GM11168 (cell line): ENCODE results near the gene CDYL.

Source experiments
- in situ Hi-C: fragments of 300-500 bp; cut with MboI; formaldehyde crosslinking; loops from one replicate; pipeline ENCODE4 v1.12.0; 2022; ENCODE audit warnings: low sequenced_read_pairs; ENCODE audit not compliant: unreplicated experiment

The CDYL gene

GRCh38 chr6:4950076-4950475 lies 173.9 kb downstream of the CDYL start:
- in situ Hi-C loops = no loop called here

GRCh38 chr6:4950836-4951533 lies 174.8 kb downstream of the CDYL start:
- in situ Hi-C loops = no loop called here

- in situ Hi-C loops = no loop called here
These were observed 177.2 kb downstream of the CDYL start for GRCh38 chr6:4953440-4953839.

- in situ Hi-C loops = no loop called here
These were observed 180.4 kb downstream of the CDYL start for GRCh38 chr6:4956625-4957024.

- in situ Hi-C loops = no loop called here
These were observed 181.5 kb downstream of the CDYL start for GRCh38 chr6:4957521-4958231.

GRCh38 chr6:4958624-4959023 lies 182.4 kb downstream of the CDYL start:
- in situ Hi-C loops = no loop called here

GRCh38 chr6:4961322-4962168 lies 185.3 kb downstream of the CDYL start:
- in situ Hi-C loops = no loop called here

GRCh38 chr6:4962905-4963304 lies 186.7 kb downstream of the CDYL start:
- in situ Hi-C loops = no loop called here

- in situ Hi-C loops = no loop called here
These were observed 188.7 kb downstream of the CDYL start for GRCh38 chr6:4964675-4965561.

- in situ Hi-C loops = no loop called here
These were observed 189.6 kb downstream of the CDYL start for GRCh38 chr6:4965562-4966389.

GRCh38 chr6:4967301-4968030 lies 191.3 kb downstream of the CDYL start:
- in situ Hi-C loops = no loop called here

GRCh38 chr6:4969609-4970285 lies 193.5 kb downstream of the CDYL start:
- in situ Hi-C loops = no loop called here

GRCh38 chr6:4970739-4971395 lies 194.7 kb downstream of the CDYL start:
- in situ Hi-C loops = no loop called here

GRCh38 chr6:4971851-4972250 lies 195.6 kb downstream of the CDYL start:
- in situ Hi-C loops = no loop called here

- in situ Hi-C loops = no loop called here
These were observed 196.2 kb downstream of the CDYL start for GRCh38 chr6:4972438-4972837.

GRCh38 chr6:4973415-4973814 lies 197.2 kb downstream of the CDYL start:
- in situ Hi-C loops = no loop called here

- in situ Hi-C loops = no loop called here
These were observed 198.0 kb downstream of the CDYL start for GRCh38 chr6:4973982-4974745.
